Measurements from ENCODE around the gene ATRAID. TPM values are rescaled to one million over a fixed set of nuclear protein-coding genes. Genes with fewer than 3 reads are reported as not detected.
"Not testable (repeated sequence)": the region's sequence is repeated elsewhere in the genome, so short reads cannot be mapped to it uniquely, and the experiment has no call there.

ATRAID gene
- total RNA-seq, 1 donor from 2014 or later: 115 TPM

DNA sequence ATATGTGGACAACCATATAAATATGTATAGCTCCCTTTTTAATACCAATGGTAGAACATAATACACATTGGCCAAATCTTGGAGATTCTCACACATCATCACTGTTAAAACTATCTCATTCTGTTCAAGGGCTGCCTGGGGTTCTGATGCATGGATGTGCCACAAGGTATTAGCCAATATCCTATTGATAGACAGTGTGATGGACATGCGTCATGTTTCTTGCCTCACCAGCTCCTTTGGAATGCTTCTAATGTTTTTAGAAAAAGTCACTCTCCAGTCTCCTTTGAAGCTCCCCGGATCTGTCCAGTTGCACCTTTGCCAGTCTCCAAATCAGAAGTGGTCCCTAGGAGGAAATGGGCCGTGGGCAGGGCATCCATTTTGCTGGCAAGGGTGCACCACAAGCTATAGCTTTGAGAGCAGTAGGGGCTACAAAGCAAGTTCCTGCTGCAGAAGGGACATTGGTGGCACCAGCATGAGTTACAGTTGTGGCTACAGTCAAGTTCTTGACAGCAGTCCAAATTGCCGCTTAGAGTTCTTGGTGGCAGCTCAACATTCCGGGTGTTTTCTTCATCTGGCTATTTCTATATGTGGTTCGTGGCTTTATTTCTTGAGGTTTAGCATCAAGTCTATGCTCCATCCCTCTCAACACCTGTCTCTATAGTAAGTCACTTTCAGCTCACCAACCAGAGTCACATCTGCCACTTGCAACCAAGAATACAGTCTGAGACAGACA lies 25.1 kb upstream of the ATRAID start:
- DNase-seq (ENCODE audit: missing footprints) (no peak), ATAC-seq (no peak)
- intact Hi-C loops (cut with DNase I): no loop called here

DNA sequence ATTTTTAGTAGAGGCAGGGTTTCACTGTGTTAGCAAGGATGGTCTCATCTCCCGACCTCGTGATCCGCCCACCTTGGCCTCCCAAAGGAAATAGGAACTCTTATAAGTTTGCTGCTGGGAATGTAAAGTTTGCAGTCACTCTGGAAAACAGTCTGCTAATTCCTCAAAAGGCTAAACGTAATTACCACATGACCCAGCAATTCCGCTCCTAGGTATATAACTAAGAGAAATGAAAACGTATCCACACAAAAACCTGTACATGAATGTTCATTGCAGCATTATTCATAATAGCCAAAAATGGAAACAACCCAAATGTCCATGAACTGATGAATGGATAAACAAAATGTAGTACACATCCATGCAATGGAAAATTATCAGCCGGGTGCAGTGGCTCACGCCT lies 21.9 kb upstream of the ATRAID start:
- intact Hi-C loops (cut with DNase I): loop anchor here (5.0 kb wide), 1 partner anchor 228 kb away; no protein-coding TSS in a partner anchor
- ATAC-seq: no peak
- no peak for DNase-seq (ENCODE audit: missing footprints)

DNA sequence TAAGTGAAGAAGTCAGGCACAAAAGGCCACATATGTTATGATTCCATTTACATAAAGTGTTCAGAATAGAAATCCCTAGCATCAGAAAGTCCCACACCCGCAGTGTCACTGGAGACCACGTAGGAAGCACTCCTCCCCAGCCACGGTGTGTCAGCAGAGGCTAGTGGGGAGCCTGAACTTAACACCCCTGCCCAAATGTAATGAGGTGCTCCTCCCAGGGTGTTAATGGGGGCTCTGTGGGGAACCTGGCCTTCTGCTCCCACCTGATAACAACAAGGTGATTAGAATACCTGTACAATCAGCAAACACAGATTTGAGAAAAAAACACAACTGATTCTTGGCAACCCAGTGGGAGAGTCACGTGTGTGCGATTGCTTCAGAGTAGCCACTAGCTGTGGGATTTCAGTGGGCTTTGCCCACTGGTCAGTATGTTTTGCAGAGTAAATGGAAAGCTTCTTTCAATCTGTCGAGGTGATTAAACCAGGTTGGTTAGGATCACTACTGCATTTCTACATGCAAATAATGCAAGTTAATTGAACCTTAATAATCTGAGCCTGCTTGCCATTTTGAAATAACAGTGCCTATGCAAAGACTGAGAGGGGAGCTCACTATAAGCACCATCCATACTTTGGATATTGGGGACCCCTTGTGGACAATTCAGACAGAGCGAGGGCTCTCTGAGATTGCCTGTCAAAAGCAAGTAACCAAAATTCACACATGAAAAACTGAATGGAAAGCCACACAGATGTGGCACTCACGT lies 20.6 kb upstream of the ATRAID start:
- DNase-seq (ENCODE audit: missing footprints) (no peak), ATAC-seq (peak; percentile 64)
- intact Hi-C loops (cut with DNase I): loop anchor here (1.0 to 5.0 kb wide), 2 partner anchors 93 to 229 kb away; no protein-coding TSS in a partner anchor

DNA sequence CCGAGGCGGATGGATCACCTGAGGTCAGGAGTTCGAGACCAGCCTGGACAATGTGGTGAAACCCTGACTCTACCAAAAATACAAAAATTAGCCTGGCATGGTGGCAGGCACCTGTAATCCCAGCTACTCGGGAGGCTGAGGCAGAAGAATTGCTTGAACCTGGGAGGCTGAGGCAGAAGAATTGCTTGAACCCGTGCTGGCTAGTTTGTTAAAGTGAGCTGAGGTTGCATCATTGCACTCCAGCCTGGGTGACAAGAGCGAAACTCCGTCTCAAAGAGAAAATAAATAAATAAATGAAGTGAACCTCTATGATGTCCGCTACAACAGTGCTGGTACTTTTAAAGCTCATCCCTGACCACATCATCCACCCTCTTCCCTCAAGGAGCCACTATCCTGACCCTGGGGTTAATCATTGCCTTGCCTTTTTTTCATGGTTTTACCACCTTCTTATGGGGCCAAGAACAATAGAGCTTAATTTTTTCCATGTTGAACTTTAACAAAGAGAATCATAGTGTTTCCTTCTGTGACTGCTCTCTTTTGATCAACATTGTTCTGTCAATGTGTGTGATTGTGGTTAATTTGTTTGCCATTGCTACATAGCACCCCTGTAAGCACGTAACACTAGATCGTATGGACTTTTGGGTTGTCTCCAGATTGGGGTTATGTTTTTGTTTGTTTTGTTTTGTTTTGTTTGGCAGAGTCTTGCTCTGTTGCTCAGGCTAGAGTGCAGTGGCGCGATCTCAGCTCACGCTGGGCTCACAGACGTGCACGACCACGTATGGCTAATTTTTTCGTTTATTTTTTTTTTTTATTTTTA lies 17.1 kb upstream of the ATRAID start:
- ATAC-seq (no peak), DNase-seq (ENCODE audit: missing footprints) (no peak)
- intact Hi-C loops (cut with DNase I): loop anchor here (5.0 kb wide), 1 partner anchor 232 kb away; no protein-coding TSS in a partner anchor

DNA sequence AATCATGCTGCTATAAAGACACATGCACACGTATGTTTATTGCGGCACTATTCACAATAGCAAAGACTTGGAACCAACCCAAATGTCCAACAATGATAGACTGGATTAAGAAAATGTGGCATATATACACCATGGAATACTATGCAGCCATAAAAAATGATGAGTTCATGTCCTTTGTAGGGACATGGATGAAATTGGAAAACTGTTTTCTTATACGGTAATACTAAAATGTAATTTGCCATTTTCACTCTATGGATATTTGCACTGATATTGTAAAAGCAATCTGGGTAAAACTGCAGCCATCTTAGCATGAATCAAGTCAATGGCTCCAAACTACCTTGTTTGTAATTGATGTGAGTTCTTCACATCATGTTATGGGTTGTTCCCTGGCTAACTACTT lies 16.0 kb upstream of the ATRAID start:
- intact Hi-C loops (cut with DNase I); DNase-seq (ENCODE audit: missing footprints); ATAC-seq: not testable (repeated sequence)

DNA sequence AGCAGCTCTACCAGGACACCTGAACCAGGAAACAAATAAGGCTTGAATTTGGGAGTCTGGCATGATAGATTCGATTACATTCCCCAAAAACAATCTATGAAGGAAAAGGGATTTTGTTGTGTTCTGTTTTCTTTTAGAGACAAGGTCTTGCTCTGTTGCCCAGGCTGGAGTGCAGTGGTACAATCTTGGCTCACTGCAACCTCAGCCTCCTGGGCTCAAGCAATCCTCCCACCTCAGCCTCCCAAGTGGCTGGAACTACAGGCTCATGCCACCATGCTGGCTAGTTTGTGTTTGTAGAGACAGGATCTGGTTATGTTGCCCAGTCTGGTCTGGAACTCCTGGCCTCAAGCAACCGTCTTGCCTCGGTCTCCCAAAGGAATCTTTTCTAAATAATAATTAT lies 13.8 kb upstream of the ATRAID start:
- DNase-seq (ENCODE audit: missing footprints); ATAC-seq; intact Hi-C loops (cut with DNase I): not testable (repeated sequence)

DNA sequence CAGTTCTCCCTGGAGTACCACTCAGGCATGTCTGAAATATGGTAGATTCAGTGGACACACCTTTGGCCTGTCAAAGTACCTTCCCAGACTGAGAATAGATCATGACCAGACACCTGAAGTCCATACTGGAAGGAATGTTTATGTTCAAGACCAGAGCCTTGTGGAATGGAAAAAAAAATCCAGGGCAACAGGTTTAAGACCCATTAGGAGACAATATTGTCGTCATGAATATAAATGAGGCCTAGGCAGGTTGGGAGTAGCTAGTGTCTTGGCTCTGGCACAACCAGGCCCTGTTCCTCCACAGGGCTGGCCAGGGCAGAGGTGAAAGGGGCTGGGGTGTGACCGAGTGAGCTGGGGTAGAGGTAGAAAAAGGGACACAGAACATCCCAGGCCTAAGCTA lies 13.2 kb upstream of the ATRAID start:
- ATAC-seq: no peak
- intact Hi-C loops (cut with DNase I): no loop called here
- no peak for DNase-seq (ENCODE audit: missing footprints)

DNA sequence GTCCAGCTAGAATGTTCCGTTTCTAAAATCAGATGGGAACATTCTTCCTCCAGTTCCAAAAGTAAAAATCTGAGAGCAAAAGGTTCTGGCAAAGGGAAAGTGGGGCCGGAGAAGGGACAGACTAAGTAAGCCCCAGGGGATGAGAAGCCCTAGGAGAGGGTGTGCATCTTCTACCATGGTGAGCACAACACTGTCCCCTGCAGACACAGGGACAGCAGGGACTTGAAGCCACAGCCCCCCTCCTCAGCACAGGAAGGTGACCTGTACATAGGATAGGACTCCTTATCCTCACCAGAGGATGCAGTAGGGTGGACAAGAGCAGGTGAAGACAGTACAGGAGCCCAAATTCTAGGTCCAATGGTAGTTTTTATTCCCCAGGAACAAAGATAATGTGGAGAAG lies 12.6 kb upstream of the ATRAID start:
- intact Hi-C loops (cut with DNase I): no loop called here
- no peak for DNase-seq (ENCODE audit: missing footprints)
- no peak for ATAC-seq

DNA sequence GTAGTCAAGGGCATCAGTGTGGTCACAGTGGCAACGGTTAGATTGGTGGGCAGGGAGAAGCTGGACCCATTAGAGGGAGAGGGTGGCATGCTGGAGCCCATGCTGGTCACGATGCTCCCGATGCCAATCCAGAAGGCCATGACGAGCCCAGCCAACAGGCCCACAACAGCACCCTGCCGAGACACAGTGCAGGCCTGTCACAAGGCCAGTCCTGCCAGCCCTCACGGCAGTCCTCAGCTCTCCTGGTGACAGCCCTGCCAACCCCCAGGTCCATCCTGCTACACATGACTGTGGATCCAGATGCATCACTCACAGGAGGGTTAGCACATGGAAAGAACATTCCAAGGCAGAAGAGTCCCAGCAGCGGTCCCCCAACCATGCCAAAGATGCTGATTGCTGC lies 10.2 kb upstream of the ATRAID start:
- no peak for ATAC-seq

DNA sequence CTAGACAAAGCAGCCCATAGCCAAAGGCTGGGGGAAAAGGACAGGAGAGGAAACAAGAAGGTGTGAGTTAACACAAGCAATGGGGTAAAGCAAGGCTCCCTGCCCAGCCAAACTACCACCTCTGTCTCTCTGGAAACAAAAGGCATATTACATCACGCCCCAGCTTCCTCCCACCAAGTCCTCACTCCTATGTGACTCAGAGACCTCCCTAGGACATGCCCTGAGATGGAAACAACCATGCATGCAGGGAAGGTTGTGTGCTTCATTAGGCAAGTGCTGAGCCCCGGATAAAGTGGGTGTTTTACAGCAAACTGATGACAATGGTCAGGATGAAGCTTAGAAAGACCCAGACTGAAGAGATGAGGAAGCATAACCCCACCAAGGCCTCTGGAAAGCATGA lies 9.0 kb upstream of the ATRAID start:
- ATAC-seq (no peak), DNase-seq (ENCODE audit: missing footprints) (no peak)
- intact Hi-C loops (cut with DNase I): no loop called here

More for the DNA sequence above, 10.2 kb upstream of the ATRAID start:
- no peak for DNase-seq (ENCODE audit: missing footprints)
- intact Hi-C loops (cut with DNase I): no loop called here

DNA sequence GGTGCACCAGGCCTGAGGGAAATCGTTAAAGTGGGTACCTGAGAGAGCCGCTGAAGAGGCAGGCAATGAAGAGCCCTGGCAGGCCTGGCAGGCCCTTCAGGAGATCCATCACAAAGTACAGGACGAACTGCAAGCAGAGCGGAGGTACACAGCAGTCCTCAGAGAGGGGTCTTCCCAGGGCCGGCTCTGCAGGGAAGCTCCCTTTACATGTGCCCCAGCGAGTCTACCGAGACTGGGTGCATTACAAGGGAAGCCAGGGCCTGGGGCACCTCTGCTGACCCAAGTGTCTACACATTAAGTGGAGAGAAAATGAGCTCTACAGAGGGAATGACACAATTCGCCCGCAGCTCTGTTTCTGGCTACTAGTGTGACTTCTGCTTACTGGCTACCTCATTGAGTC lies 8.1 kb upstream of the ATRAID start:
- DNase-seq (ENCODE audit: missing footprints): no peak
- ATAC-seq: no peak
- intact Hi-C loops (cut with DNase I): no loop called here

DNA sequence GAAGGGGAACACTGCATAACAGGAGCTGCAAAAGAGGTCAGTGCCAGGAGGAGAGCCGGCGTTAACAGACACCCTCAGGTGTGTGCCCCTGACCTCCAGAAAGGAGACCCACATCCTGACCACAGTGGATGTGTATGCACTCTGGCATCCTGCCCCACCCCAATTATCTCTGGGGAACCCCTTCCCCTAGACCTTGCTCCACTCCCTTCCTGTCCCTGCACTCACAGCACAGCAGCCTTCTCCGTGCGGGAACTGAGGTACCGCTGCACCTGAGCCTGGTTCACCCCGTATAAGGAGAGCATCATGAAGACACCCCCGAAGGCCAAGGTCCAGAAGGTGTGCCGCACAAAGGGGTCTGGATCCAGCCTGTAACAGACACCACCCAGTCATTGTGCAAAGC lies 7.3 kb upstream of the ATRAID start:
- intact Hi-C loops (cut with DNase I): no loop called here
- ATAC-seq (no peak), DNase-seq (ENCODE audit: missing footprints) (no peak)

DNA sequence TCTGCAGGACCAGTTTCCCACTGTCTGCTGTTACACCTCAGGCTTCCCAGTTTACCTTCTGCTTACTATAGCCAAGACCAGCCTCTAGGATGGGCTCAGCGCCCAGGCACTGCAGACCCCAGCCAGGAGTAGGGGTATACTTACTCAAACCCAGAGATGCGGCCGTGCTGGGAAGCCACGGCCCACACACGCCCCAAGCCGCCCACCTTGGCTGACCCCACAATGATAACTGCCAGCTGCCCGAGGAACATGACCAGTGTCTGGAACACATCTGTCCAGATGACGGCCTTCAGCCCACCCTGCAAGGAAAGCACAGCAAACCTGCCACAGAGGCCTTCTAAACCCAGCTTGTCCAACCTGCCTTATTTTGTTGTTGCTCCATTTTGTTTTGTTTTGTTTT lies 6.6 kb upstream of the ATRAID start:
- ATAC-seq (no peak), DNase-seq (ENCODE audit: missing footprints) (no peak)
- intact Hi-C loops (cut with DNase I): no loop called here

DNA sequence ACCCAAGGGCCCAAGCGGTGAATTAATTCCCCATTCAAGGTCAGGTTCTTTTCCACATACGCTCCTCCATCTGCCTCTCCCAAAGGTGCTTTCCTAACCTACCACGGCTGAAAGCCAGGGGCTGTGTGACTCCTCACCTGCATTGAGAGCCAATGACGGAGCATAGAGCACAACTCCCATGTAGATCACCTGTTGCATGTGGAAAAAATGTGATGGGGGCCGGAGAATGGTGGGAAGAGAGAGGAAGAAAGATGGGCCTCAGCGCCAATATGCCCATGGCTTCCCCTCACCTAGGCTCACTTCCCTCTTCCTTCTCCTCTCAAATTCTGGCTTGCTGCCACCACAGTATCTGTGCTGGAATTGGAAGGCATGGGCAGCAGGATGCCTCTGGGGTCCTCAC lies 5.5 kb upstream of the ATRAID start:
- DNase-seq (ENCODE audit: missing footprints) (no peak), ATAC-seq (no peak)
- intact Hi-C loops (cut with DNase I): no loop called here

DNA sequence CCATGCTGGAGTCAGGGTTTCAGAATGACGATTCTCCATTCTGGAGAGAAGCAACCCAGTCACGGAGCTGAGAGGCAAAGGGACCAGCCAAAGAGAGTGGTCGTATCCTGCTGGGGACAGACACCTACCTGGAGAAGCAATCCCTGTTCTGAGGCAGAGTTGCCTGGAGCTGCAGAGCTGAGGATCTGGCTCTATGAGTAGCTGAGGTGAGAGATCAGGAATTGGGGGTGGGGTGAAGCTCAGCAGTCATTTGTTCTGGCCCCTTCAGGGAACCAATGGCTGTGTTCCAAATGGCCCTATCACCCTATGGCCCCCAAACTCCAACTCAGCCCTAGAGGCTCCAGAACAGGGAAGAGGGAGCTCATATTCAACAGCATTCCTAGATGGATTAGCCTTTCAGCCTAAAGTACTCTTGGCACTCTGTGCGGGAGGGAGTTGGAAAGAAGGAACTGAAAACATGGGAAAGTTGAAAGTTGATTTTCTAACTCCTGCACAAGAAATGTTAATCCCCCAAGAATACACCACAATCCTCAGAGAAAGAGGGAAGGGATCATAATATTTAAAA lies 3.3 kb upstream of the ATRAID start:
- ATAC-seq (no peak), DNase-seq (ENCODE audit: missing footprints) (no peak)
- intact Hi-C loops (cut with DNase I): no loop called here

DNA sequence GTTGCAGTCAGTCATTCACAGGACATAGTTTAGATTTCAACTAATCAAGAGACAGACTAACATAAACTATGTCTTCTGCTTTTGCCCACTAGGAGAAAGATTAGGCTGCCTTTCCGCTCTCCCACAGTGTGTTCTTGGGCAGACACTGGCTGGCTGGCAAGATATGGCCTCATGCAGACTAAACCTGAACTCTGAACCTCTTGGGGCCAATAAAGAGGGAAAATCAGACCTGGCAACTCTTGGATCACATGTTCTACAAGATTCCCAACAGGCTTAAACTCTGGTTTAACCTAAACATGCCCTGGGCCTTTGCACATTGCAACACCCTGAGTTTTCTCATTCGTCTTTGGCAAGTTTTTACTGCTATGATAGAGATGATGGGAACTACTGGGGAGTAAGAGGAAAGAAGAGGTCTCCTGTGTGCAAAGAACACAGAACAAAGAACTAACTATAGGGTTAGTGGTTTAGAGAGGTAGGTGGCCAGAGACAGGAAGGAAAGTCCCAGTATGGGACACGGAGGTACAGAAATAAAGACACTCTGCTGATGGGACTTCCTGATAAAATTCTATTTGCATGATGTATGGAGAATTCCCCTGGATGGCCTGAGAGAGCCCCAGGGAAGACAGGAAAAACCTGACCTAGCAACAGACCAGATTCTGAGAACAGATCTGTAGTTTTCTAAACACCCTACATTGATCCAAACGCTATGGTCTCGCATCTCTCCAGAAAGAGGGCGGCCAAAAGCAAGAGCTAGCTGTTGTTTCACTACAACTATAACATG lies 2.0 kb upstream of the ATRAID start:
- DNase-seq (ENCODE audit: missing footprints) (no peak), ATAC-seq (no peak)
- intact Hi-C loops (cut with DNase I): loop anchor here (5.0 kb wide), 2 partner anchors 162 to 238 kb away; partner anchors contain the start of genes EIF2B4, MAPRE3 and SNX17

DNA sequence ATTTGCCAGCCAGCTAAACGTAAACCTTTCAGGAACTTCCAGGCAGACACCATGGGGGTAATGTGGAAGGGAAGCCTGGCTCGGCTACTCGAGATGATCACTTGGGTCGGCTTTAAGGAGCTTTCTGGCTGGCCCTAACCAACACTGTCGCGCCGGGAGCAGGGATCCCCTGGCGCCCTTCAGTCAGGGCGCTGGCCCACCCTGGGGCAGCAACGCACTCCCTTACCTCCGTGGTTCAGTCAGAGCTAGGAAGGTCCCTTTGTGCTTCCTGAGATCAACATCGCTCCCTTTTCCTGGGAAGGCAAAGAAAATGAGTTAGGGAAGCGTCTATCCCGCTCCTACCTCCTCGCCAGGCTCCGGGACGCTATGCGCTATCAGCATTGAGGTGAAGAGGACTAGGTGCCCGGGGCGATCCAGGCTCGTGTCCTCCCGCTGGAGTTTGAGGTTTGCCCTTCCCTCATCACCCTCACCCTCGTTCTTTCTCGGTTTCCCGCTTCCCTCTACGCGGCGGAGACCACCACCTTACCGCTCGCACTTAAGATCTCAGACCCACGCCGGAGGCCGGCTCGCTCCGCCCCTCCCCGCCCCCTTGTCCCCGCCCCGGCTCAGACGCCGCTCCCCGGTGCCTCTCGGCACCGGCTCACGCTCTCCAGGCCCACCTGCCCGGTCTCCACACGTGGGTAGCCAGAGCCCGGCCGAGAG lies 449 bp upstream of the ATRAID start:
- intact Hi-C loops (cut with DNase I): loop anchor here (5.0 kb wide), 2 partner anchors 161 to 239 kb away; partner anchors contain the start of genes EIF2B4, MAPRE3 and SNX17
- DNase-seq (ENCODE audit: missing footprints) (no peak), ATAC-seq (peak; percentile 8)

All from Right ventricle myocardium inferior (tissue), 1 donor.